SK-N-SH treated with all-trans-retinoic acid at 6 μM for 48 hours (cell line): ENCODE measurements around the gene IKZF2.
A peak's percentile ranks its signal among the peaks of the same experiment; 100 is the strongest.

Experiments
- ATAC-seq: fragments of 200-7000 bp; cut with Tn5 transposase; 3 replicates; pipeline ENCODE4 v1.9.1; 2020; ENCODE audit warnings: mild to moderate bottlenecking, moderate library complexity
- ARNTL ChIP-seq: fragments of 450-650 bp; formaldehyde crosslinking; IDR thresholded peaks from 2 replicates; pipeline ENCODE4 v1.5.0; 2020; ENCODE audit warnings: low read depth, mild to moderate bottlenecking, moderate library complexity, borderline replicate concordance
- BACH2 ChIP-seq: fragments of 250-450 bp; sonication (Bioruptor Pico); IDR thresholded peaks from 2 replicates; pipeline ENCODE4 v1.9.0; 2021; ENCODE audit warnings: mild to moderate bottlenecking, borderline replicate concordance
- CSDC2 ChIP-seq: fragments of 250-450 bp; sonication (Bioruptor Pico); IDR thresholded peaks from 2 replicates; pipeline ENCODE4 v1.5.0; 2020; ENCODE audit warnings: mild to moderate bottlenecking, moderate library complexity
- ESRRG ChIP-seq: fragments of 250-450 bp; sonication (Bioruptor Pico); IDR thresholded peaks from 2 replicates; pipeline ENCODE4 v1.6.1; 2021; ENCODE audit warnings: mild to moderate bottlenecking
- GLIS3 ChIP-seq: fragments of 250-450 bp; sonication (Bioruptor Pico); IDR thresholded peaks from 2 replicates; pipeline ENCODE4 v1.5.0; 2020; ENCODE audit warnings: mild to moderate bottlenecking, moderate library complexity
- ISL1 ChIP-seq: fragments of 250-450 bp; sonication (Bioruptor Pico); IDR thresholded peaks from 2 replicates; pipeline ENCODE4 v2.1.2; 2022; ENCODE audit warnings: mild to moderate bottlenecking, moderate library complexity
- OSR1 ChIP-seq: fragments of 250-450 bp; sonication (Bioruptor Pico); IDR thresholded peaks from 2 replicates; pipeline ENCODE4 v1.8.0; 2022; ENCODE audit warnings: moderate library complexity, mild to moderate bottlenecking, inconsistent platforms
- PPARA ChIP-seq: fragments of 250-450 bp; sonication (Bioruptor Pico); IDR thresholded peaks from 2 replicates; pipeline ENCODE4 v1.5.0; 2020; ENCODE audit warnings: mild to moderate bottlenecking, borderline replicate concordance
- RARB ChIP-seq: fragments of 250-450 bp; sonication (Bioruptor Pico); IDR thresholded peaks from 2 replicates; pipeline ENCODE4 v1.8.0; 2021; ENCODE audit warnings: mild to moderate bottlenecking, moderate library complexity
- SNAI2 ChIP-seq: fragments of 250-450 bp; sonication (Bioruptor Pico); IDR thresholded peaks from 2 replicates; pipeline ENCODE4 v1.5.0; 2020; ENCODE audit warnings: mild to moderate bottlenecking, moderate library complexity
- TCF4 ChIP-seq: fragments of 250-450 bp; sonication (Bioruptor Pico); IDR thresholded peaks from 2 replicates; pipeline ENCODE4 v1.8.0; 2021; ENCODE audit warnings: mild to moderate bottlenecking, moderate library complexity, borderline replicate concordance
- TOX ChIP-seq: fragments of 250-450 bp; sonication (Bioruptor Pico); IDR thresholded peaks from 2 replicates; pipeline ENCODE4 v1.8.0; 2021; ENCODE audit warnings: mild to moderate bottlenecking, moderate library complexity, borderline replicate concordance
- ZC3H10 ChIP-seq: fragments of 250-450 bp; sonication (Bioruptor Pico); IDR thresholded peaks from 2 replicates; pipeline ENCODE4 v1.5.1; 2021; ENCODE audit warnings: mild to moderate bottlenecking, moderate library complexity
- ZFP3 ChIP-seq: fragments of 250-450 bp; sonication (Bioruptor Pico); IDR thresholded peaks from 2 replicates; pipeline ENCODE4 v1.5.0; 2020; ENCODE audit warnings: mild to moderate bottlenecking, moderate library complexity
- ZFP30 ChIP-seq: fragments of 450-650 bp; formaldehyde crosslinking; IDR thresholded peaks from 2 replicates; pipeline ENCODE4 v1.5.0; 2022; ENCODE audit warnings: mild to moderate bottlenecking, moderate library complexity
- ZNF565 ChIP-seq: fragments of 450-650 bp; formaldehyde crosslinking; conservative IDR thresholded peaks from 2 replicates; pipeline ENCODE4 v1.5.0; 2020; ENCODE audit warnings: low read depth, mild to moderate bottlenecking, moderate library complexity
- ZNF70 ChIP-seq: fragments of 450-650 bp; formaldehyde crosslinking; IDR thresholded peaks from 2 replicates; pipeline ENCODE4 v1.5.0; 2020; ENCODE audit warnings: mild to moderate bottlenecking, moderate library complexity
- ZNF8 ChIP-seq: fragments of 450-650 bp; formaldehyde crosslinking; IDR thresholded peaks from 2 replicates; pipeline ENCODE4 v1.5.0; 2020; ENCODE audit warnings: mild to moderate bottlenecking, moderate library complexity
- TF ChIP-seq, protein P1 (sequence below): fragments of 250-450 bp; sonication (Bioruptor Pico); IDR thresholded peaks from 2 replicates; pipeline ENCODE4 v1.5.1; 2020; ENCODE audit warnings: low read depth, mild to moderate bottlenecking, moderate library complexity
- TF ChIP-seq, protein P2 (sequence below): fragments of 250-450 bp; sonication (Bioruptor Pico); IDR thresholded peaks from 2 replicates; pipeline ENCODE4 v1.5.0; 2020; ENCODE audit warnings: mild to moderate bottlenecking, moderate library complexity
- TF ChIP-seq, protein P3 (sequence below): fragments of 250-450 bp; sonication (Bioruptor Pico); IDR thresholded peaks from 2 replicates; pipeline ENCODE4 v1.8.0; 2021; ENCODE audit warnings: low read depth, mild to moderate bottlenecking, moderate library complexity, borderline replicate concordance
- TF ChIP-seq, protein P4 (sequence below): fragments of 250-450 bp; sonication (Bioruptor Pico); IDR thresholded peaks from 2 replicates; pipeline ENCODE4 v1.8.0; 2020; ENCODE audit warnings: mild to moderate bottlenecking, moderate library complexity, borderline replicate concordance
- TF ChIP-seq, protein P5 (sequence below): fragments of 250-450 bp; sonication (Bioruptor Pico); IDR thresholded peaks from 2 replicates; pipeline ENCODE4 v1.5.1; 2021; ENCODE audit warnings: mild to moderate bottlenecking, moderate library complexity

Gene IKZF2

DNA sequence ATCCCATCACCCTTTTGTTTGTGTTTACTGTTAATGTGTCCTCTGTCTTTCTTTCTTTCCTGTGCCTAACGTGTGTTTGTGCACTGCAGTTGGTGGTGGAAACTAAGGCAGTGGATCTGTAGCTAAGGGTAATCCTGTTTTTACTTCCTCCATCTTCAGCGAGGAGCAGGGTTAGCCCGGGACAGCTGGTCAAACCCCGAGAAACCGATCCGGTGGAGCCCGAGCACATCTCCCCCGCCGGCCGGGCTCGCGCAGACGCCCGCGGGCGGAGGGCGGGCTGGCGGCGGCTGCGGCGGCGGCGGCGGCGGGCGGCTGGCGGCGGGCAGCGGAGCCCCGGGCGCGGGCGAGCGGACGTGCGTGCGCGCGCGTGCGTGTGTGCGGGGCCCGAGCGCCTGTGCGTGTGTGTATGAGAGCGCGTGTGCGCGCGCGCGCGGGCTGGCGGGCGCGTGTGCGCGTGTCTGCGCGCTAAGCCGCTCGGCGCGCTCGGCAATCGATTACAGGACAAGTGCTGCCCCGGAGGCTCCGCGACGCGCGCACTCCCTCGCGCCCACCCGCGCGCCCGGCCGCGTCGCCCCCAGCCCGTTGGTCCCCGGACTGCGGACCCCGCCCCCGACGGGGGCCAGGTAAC lies at the start of gene IKZF2:
IKZF2 (minus strand) TSS at position 176 of the 628 bp plus-strand sequence. CDS start 2,983 bp downstream, outside the sequence.
- TF ChIP-seq TCF4 (CRISPR knock-in tag) (no peak), CSDC2 (CRISPR knock-in tag) (peak; percentile 97), PPARA (0 out of 2 replicates have a peak, but pooled peaks have one; percentile 14), ARNTL (CRISPR knock-in tag) (no peak), ISL1 (CRISPR knock-in tag) (peak; percentile 41; the same call in 1 of the 2 replicates), ZNF565 (CRISPR knock-in tag) (0 out of 2 replicates have a peak, but pooled peaks have one; percentile 19), GLIS3 (no peak), SNAI2 (peak; percentile 97), ZNF70 (CRISPR knock-in tag) (peak; percentile 45; the same call in 1 of the 2 replicates), ZC3H10 (CRISPR knock-in tag) (0 out of 2 replicates have a peak, but pooled peaks have one; percentile 24), ZFP3 (peak; percentile 83), ZNF8 (CRISPR knock-in tag) (no peak)
- TF ChIP-seq, protein P1, sequence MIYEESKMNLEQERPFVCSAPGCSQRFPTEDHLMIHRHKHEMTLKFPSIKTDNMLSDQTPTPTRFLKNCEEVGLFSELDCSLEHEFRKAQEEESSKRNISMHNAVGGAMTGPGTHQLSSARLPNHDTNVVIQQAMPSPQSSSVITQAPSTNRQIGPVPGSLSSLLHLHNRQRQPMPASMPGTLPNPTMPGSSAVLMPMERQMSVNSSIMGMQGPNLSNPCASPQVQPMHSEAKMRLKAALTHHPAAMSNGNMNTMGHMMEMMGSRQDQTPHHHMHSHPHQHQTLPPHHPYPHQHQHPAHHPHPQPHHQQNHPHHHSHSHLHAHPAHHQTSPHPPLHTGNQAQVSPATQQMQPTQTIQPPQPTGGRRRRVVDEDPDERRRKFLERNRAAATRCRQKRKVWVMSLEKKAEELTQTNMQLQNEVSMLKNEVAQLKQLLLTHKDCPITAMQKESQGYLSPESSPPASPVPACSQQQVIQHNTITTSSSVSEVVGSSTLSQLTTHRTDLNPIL (CRISPR knock-in tag) = no peak
- TF ChIP-seq, protein P2, sequence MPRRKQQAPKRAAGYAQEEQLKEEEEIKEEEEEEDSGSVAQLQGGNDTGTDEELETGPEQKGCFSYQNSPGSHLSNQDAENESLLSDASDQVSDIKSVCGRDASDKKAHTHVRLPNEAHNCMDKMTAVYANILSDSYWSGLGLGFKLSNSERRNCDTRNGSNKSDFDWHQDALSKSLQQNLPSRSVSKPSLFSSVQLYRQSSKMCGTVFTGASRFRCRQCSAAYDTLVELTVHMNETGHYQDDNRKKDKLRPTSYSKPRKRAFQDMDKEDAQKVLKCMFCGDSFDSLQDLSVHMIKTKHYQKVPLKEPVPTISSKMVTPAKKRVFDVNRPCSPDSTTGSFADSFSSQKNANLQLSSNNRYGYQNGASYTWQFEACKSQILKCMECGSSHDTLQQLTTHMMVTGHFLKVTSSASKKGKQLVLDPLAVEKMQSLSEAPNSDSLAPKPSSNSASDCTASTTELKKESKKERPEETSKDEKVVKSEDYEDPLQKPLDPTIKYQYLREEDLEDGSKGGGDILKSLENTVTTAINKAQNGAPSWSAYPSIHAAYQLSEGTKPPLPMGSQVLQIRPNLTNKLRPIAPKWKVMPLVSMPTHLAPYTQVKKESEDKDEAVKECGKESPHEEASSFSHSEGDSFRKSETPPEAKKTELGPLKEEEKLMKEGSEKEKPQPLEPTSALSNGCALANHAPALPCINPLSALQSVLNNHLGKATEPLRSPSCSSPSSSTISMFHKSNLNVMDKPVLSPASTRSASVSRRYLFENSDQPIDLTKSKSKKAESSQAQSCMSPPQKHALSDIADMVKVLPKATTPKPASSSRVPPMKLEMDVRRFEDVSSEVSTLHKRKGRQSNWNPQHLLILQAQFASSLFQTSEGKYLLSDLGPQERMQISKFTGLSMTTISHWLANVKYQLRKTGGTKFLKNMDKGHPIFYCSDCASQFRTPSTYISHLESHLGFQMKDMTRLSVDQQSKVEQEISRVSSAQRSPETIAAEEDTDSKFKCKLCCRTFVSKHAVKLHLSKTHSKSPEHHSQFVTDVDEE (CRISPR knock-in tag) = peak; percentile 97
- TF ChIP-seq, all 23 proteins: peak for 9

DNA sequence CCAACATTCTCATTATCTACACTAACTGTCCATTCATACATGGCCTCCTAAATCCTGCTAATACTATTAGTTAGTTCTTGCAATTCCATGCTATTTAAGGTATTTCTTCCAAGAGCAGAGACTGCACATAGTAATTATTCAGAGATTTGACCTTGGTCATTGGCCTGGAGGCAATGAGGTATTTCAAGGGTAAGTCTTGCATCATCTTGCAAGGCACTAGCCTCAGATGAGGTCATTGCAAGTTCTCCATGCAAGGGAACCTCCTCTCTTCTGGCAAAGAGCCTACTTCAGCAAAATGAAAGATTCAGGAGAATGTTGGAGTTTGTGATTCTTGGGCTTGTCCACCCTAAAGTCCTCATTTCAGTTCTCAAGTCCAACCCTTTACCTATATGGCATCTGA lies 48.5 kb upstream of the IKZF2 start:
- ATAC-seq = no peak
- no peak for TF ChIP-seq TOX (CRISPR knock-in tag)
- no peak for TF ChIP-seq ZNF8 (CRISPR knock-in tag)
- TF ChIP-seq ZC3H10 (CRISPR knock-in tag) = no peak
- TF ChIP-seq TCF4 (CRISPR knock-in tag) = no peak
- no peak for TF ChIP-seq ESRRG (CRISPR knock-in tag)
- TF ChIP-seq ZNF565 (CRISPR knock-in tag) = no peak
- no peak for TF ChIP-seq BACH2 (CRISPR knock-in tag)
- no peak for TF ChIP-seq CSDC2 (CRISPR knock-in tag)
- no peak for TF ChIP-seq ARNTL (CRISPR knock-in tag)

More for the DNA sequence above, at the start of gene IKZF2:
- ATAC-seq = peak; percentile 75

DNA sequence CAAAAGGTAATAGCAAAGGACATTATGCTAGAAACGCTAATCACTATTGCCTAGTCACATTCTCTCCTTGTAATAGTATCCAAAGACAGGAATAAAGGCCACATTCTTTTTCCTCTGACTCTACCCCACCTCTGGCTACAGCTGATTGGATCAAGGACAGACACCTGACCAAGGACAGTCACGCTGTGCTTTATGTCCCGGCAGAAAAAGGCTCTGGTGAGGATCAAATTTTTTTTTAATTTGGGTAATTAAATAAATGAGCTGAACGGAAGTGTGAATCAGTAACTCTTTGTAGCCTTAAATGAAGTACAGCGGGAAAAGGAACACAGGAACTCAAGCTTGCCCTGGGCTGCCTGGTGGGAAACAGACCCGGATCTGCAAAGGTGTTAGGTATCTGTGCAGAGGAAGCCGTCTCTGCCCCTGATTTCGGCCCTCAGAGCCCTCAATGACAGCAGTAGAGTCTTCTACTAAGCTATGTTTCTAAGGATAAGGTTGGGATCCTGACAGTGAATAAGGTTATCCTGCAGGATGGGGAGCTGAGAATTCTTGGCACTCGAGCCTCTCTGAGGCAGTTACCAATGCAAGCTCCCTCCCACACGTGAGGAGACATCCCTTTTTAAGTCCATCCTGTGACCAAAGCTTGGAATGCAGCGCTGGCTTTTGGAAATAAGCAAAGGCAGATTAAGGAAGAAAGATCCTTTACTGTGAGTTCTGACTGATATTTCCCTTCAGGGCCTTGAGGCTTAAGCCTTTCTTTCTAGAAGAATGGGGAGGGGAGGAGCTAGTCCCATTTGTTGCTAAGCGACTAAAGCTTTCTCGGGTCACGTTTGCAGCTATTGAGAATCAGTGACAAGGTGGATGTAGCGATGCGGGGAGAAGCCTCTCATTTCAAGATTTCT lies 37.8 kb upstream of the IKZF2 start:
- peak; percentile 54 for ATAC-seq
- TF ChIP-seq ZNF8 (CRISPR knock-in tag) = no peak
- TF ChIP-seq CSDC2 (CRISPR knock-in tag) = no peak
- TF ChIP-seq OSR1 (CRISPR knock-in tag) = no peak
- TF ChIP-seq, protein P2 (CRISPR knock-in tag) = no peak
- TF ChIP-seq TCF4 (CRISPR knock-in tag) = no peak
- TF ChIP-seq ISL1 (CRISPR knock-in tag) = no peak
- no peak for TF ChIP-seq SNAI2
- TF ChIP-seq, protein P3, sequence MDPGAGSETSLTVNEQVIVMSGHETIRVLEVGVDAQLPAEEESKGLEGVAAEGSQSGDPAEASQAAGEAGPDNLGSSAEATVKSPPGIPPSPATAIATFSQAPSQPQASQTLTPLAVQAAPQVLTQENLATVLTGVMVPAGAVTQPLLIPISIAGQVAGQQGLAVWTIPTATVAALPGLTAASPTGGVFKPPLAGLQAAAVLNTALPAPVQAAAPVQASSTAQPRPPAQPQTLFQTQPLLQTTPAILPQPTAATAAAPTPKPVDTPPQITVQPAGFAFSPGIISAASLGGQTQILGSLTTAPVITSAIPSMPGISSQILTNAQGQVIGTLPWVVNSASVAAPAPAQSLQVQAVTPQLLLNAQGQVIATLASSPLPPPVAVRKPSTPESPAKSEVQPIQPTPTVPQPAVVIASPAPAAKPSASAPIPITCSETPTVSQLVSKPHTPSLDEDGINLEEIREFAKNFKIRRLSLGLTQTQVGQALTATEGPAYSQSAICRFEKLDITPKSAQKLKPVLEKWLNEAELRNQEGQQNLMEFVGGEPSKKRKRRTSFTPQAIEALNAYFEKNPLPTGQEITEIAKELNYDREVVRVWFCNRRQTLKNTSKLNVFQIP (CRISPR knock-in tag) = no peak
- TF ChIP-seq, protein P4, sequence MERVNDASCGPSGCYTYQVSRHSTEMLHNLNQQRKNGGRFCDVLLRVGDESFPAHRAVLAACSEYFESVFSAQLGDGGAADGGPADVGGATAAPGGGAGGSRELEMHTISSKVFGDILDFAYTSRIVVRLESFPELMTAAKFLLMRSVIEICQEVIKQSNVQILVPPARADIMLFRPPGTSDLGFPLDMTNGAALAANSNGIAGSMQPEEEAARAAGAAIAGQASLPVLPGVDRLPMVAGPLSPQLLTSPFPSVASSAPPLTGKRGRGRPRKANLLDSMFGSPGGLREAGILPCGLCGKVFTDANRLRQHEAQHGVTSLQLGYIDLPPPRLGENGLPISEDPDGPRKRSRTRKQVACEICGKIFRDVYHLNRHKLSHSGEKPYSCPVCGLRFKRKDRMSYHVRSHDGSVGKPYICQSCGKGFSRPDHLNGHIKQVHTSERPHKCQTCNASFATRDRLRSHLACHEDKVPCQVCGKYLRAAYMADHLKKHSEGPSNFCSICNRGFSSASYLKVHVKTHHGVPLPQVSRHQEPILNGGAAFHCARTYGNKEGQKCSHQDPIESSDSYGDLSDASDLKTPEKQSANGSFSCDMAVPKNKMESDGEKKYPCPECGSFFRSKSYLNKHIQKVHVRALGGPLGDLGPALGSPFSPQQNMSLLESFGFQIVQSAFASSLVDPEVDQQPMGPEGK (CRISPR knock-in tag) = no peak
- no peak for TF ChIP-seq GLIS3
- TF ChIP-seq, protein P5, sequence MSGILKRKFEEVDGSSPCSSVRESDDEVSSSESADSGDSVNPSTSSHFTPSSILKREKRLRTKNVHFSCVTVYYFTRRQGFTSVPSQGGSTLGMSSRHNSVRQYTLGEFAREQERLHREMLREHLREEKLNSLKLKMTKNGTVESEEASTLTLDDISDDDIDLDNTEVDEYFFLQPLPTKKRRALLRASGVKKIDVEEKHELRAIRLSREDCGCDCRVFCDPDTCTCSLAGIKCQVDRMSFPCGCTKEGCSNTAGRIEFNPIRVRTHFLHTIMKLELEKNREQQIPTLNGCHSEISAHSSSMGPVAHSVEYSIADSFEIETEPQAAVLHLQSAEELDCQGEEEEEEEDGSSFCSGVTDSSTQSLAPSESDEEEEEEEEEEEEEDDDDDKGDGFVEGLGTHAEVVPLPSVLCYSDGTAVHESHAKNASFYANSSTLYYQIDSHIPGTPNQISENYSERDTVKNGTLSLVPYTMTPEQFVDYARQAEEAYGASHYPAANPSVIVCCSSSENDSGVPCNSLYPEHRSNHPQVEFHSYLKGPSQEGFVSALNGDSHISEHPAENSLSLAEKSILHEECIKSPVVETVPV (CRISPR knock-in tag) = no peak
- no peak for TF ChIP-seq RARB
- TF ChIP-seq ZC3H10 (CRISPR knock-in tag) = no peak
- no peak for TF ChIP-seq ZFP30 (CRISPR knock-in tag)
- no peak for TF ChIP-seq ZNF70 (CRISPR knock-in tag)
- no peak for TF ChIP-seq BACH2 (CRISPR knock-in tag)
